PC-3 (cell line): Measurements from ENCODE around the gene DTNB.

ENCODE experiments used
- CTCF ChIP-seq: fragments of 300-600 bp; sonication (generic); conservative IDR thresholded peaks from 2 replicates; pipeline ENCODE4 v1.5.1; 2017; ENCODE audit warnings: antibody characterized with exemption, low read depth, mild to moderate bottlenecking, low read length
- EZH2 ChIP-seq: fragments of 300-600 bp; sonication (generic); IDR thresholded peaks from one replicate; pipeline ENCODE4 v1.6.1; 2017; ENCODE audit warnings: antibody characterized with exemption, mild to moderate bottlenecking, low read length; ENCODE audit not compliant: unreplicated experiment
- EZH2phosphoT487 ChIP-seq: fragments of 300-600 bp; sonication (generic); IDR thresholded peaks from 2 replicates; pipeline ENCODE4 v1.6.1; 2018; ENCODE audit warnings: mild to moderate bottlenecking, antibody characterized with exemption, low read length, borderline replicate concordance

- TF ChIP-seq EZH2phosphoT487 (no peak), CTCF (no peak), EZH2 (no peak)
Measured at GRCh38 chr2:25419678-25420242, 253.6 kb downstream of the DTNB start.
